ENCODE results near the gene LRTM2. TPM values are rescaled to one million over a fixed set of nuclear protein-coding genes. Genes with fewer than 3 reads are reported as not detected.

LRTM2 gene
- total RNA-seq, 1 donor from 2014 or later = not detected

DNA sequence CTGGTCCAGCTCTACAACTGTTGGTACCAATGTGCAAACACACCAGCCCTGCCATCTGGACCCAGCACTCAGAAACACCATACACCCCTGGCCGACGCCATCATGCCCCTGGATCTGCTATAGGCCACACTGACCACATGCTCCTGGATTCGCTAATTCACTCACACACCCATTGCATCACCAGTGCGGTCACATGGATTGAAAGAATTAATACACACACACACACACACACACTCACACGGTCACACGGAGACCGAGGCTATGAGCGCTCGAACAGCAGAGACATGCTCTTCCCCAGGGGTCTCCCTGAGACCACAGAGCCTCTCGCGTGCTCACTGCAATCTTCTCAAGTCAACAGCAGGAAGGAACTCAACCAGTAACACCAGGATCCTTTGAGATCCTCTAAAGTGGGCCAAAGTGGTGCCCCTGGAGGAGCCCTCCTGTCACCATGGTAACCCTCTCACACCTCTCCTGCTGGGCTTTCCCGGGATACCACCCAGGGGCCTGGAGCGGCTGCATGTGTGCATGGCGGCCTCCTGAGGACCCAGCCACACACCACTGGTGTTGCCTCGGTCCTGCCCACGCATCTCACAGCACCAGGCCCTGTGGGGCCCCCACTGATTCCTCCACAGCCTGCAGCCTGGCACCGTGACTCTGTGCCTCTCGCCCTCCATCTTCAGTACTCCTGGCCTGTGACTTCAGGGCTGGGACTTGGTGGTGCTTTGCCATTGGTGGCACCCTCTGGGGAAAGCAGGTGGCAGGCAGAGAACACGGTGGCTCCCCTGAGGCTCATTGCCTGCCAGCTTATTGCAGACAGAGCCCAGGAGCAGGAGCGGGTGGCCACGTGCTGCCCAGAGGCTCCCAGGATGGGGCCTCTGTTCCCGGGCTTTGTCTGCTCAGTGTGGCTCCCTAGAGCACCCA, 15.1 kb downstream of the LRTM2 start:
- TF ChIP-seq, protein P1, sequence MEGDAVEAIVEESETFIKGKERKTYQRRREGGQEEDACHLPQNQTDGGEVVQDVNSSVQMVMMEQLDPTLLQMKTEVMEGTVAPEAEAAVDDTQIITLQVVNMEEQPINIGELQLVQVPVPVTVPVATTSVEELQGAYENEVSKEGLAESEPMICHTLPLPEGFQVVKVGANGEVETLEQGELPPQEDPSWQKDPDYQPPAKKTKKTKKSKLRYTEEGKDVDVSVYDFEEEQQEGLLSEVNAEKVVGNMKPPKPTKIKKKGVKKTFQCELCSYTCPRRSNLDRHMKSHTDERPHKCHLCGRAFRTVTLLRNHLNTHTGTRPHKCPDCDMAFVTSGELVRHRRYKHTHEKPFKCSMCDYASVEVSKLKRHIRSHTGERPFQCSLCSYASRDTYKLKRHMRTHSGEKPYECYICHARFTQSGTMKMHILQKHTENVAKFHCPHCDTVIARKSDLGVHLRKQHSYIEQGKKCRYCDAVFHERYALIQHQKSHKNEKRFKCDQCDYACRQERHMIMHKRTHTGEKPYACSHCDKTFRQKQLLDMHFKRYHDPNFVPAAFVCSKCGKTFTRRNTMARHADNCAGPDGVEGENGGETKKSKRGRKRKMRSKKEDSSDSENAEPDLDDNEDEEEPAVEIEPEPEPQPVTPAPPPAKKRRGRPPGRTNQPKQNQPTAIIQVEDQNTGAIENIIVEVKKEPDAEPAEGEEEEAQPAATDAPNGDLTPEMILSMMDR (IDR thresholded peaks at IDR 0.05) = no peak
- intact Hi-C loops (cut with DNase I) = no loop called here
- Histone ChIP-seq H3K4me1 (no peaks in the 10 kb centered on the region), H3K27me3 (peaks cover 17% of the 10 kb centered on the region), H3K4me3 (no peak overlapping the region), H3K36me3 (no peaks in the 10 kb centered on the region), H3K27ac (no peak overlapping the region), H3K9me3 (no peaks in the 10 kb centered on the region)
- ATAC-seq = no peak
- DNase-seq = no peak

- TF ChIP-seq, protein P1 (IDR thresholded peaks at IDR 0.05) = no peak
- ATAC-seq (no peak), DNase-seq (no peak)
- H3K36me3 ChIP-seq = no peaks in the 10 kb centered on the region
- no peaks in the 10 kb centered on the region for H3K4me1 ChIP-seq
- no peak overlapping the region for H3K27ac ChIP-seq
- H3K4me3 ChIP-seq = no peak overlapping the region
- H3K27me3 ChIP-seq = peaks cover 9% of the 10 kb centered on the region
- intact Hi-C loops (cut with DNase I) = no loop called here
- H3K9me3 ChIP-seq = no peaks in the 10 kb centered on the region
Observed at GRCh38 chr12:1836241-1836803, 16.0 kb downstream of the LRTM2 start.

DNA sequence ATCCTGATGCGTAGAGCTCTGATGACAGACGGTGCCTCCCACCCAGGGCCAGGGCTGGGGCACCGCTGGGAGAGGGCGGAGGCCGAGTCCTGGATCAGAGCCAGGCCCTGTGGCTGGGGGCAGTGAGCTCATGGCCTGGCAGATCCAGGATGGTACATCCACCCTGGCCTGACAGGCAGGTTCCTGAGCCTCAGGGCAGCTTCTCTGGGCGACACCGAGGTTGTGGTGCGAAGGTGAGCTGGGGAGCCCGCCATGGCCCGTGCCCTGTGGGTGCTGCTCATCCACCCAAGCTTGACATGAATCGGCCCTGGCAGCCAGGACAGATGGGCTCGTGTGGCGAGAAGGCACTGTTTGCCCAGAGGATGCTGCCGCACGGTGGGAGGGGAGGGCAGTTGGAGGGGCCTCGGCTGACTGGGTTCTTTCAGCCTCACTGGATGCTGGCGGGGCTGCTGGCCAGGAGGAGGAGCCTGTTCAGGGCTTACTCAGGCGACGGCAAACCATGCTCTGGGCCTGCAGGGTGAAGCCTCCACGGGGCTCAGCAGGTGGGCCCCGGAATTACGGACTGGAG, 16.6 kb downstream of the LRTM2 start:
- H3K27me3 ChIP-seq = peaks cover 4% of the 10 kb centered on the region
- ATAC-seq = no peak
- no peak overlapping the region for H3K27ac ChIP-seq
- H3K4me1 ChIP-seq = no peaks in the 10 kb centered on the region
- intact Hi-C loops (cut with DNase I) = no loop called here
- no peaks in the 10 kb centered on the region for H3K9me3 ChIP-seq
- H3K36me3 ChIP-seq = no peaks in the 10 kb centered on the region
- no peak for DNase-seq
- TF ChIP-seq, protein P1 (IDR thresholded peaks at IDR 0.05) = no peak
- H3K4me3 ChIP-seq = no peak overlapping the region

GRCh38 chr12:1837541-1838204, 17.3 kb downstream of the LRTM2 start:
- H3K4me1 ChIP-seq = no peaks in the 10 kb centered on the region
- peaks cover 9% of the 10 kb centered on the region for H3K27me3 ChIP-seq
- no peaks in the 10 kb centered on the region for H3K9me3 ChIP-seq
- no peaks in the 10 kb centered on the region for H3K36me3 ChIP-seq
- H3K27ac ChIP-seq = no peak overlapping the region
- no peak for ATAC-seq
- no peak overlapping the region for H3K4me3 ChIP-seq
- intact Hi-C loops (cut with DNase I) = no loop called here
- no peak for DNase-seq
- TF ChIP-seq, protein P1 (IDR thresholded peaks at IDR 0.05) = no peak

GRCh38 chr12:1838205-1838993, 18.0 kb downstream of the LRTM2 start:
- Histone ChIP-seq H3K36me3 (no peaks in the 10 kb centered on the region), H3K4me1 (no peaks in the 10 kb centered on the region), H3K9me3 (no peaks in the 10 kb centered on the region), H3K4me3 (no peak overlapping the region), H3K27ac (no peak overlapping the region), H3K27me3 (peaks cover 16% of the 10 kb centered on the region)
- intact Hi-C loops (cut with DNase I) = no loop called here
- no peak for ATAC-seq
- TF ChIP-seq, protein P1 (IDR thresholded peaks at IDR 0.05) = no peak
- peak; percentile 46 for DNase-seq
